Fibroblast of mammary gland (primary cell): ENCODE measurements around the gene GADL1.

Experiments used
- DNase-seq: peaks from one replicate; pipeline ENCODE4 v3.0.0-alpha.2; 2010; ENCODE audit warnings: low read depth
- H3K4me3 ChIP-seq: 2 replicates; pipeline ENCODE4 v1.5.1; 2011; ENCODE audit warnings: low read depth, mild to moderate bottlenecking, low read length, moderate library complexity; ENCODE audit not compliant: control insufficient read depth
- TF ChIP-seq, protein P1 (sequence below): conservative IDR thresholded peaks from 2 replicates; pipeline ENCODE4 v1.5.1; 2011; ENCODE audit warnings: low read depth, low read length, inconsistent platforms; ENCODE audit not compliant: control insufficient read depth, insufficient read depth

The GADL1 gene

DNA sequence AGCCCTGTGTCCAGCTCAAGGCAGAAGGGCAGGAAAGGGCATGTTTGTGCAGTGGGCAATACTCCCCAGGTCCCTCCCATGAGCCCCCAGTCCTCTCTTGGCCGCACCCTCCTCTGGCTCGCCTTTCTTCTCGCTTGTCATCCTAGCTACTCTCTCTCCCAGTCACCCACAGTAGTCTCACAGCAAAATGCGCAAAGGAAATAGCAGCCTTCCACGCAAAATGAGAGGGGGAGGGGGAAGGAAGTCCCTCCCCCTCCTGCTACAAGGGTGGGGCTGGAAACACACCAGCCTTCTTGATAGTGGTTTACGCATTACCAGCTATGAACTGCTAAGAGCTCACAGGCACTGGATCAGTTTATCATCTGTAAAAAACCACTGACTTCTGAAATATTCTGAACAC, 83.8 kb downstream of the GADL1 start:
- TF ChIP-seq, protein P1, sequence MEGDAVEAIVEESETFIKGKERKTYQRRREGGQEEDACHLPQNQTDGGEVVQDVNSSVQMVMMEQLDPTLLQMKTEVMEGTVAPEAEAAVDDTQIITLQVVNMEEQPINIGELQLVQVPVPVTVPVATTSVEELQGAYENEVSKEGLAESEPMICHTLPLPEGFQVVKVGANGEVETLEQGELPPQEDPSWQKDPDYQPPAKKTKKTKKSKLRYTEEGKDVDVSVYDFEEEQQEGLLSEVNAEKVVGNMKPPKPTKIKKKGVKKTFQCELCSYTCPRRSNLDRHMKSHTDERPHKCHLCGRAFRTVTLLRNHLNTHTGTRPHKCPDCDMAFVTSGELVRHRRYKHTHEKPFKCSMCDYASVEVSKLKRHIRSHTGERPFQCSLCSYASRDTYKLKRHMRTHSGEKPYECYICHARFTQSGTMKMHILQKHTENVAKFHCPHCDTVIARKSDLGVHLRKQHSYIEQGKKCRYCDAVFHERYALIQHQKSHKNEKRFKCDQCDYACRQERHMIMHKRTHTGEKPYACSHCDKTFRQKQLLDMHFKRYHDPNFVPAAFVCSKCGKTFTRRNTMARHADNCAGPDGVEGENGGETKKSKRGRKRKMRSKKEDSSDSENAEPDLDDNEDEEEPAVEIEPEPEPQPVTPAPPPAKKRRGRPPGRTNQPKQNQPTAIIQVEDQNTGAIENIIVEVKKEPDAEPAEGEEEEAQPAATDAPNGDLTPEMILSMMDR = no peak
- H3K4me3 ChIP-seq = no peak overlapping the region
- no peak for DNase-seq

DNA sequence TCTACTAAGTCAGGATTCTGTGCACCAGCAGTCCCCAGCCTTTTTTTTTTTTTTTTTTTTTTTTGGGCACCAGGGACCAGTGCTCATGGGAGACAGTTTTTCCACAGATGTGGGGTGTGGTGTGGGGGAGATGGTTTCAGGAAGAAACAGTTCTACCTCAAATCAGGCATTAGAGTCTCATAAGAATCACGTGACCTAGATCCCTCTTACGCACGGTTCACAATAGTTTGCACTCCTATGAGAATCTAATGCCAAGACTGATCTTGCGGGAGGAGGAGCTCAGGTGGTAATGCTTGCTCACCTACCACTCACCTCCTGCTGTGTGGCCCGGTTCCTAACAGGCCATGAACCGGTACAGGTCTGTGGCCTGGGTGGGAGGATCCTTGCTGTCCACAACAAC, 88.8 kb downstream of the GADL1 start:
- TF ChIP-seq, protein P1 = no peak
- no peak overlapping the region for H3K4me3 ChIP-seq
- DNase-seq = no peak

DNA sequence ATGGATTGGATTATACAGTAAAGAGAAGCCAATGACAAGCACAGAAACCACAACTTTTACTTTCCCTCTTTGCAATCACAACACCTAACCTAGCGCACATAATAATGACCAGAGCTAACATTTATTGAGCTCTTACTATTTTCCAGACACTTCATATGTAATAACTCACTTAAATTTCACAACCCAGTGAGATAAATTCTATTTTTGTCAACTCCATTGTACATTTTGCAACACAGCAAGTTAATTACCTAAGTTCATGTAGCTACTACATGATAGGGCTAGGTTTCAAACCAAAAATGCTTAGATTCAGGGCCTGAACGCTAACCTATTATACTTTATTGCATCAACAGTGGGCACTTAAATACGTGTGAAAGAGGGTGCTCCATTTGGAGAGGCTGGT, 89.5 kb downstream of the GADL1 start:
- H3K4me3 ChIP-seq = no peak overlapping the region
- TF ChIP-seq, protein P1 = no peak
- no peak for DNase-seq

DNA sequence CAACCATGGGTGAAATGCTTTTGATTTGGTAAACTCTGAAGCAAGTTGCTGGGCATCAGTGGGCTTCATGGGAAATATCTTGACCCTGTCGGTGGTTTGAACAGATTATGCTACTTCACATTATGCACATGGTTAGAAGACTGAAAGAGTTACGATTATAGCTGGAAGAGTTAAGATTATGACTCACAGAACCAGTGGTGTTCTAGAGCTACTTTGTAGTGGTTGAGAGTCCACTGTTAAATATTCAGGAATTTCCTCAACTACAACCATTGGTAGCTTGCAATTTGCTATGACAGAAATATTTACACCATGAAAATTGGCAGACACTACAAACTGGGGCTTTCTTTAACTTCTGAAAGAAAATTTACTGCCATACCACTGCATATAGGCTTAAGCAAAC, 99.3 kb downstream of the GADL1 start:
- no peak overlapping the region for H3K4me3 ChIP-seq
- DNase-seq = peak; percentile 30
- TF ChIP-seq, protein P1 = no peak

DNA sequence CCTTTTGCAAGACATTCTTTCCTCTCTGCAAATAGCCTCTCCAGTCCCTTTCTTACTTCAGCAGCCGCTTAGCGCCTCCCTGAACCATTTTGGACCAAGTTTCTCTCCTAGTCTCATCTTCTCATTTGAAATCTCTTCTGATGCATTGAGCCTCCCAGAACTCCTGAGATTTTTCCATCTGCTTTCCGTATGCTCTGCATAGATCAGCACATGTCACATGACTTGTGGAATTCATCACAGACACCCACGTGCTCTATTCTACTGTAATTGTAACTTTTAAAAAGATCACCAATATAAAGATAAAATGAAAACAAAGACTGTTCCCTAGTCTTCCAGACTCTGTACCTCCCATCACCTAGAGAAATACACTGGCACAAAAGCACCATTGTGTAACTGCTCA, 100.7 kb downstream of the GADL1 start:
- peak; percentile 15 for DNase-seq

DNA sequence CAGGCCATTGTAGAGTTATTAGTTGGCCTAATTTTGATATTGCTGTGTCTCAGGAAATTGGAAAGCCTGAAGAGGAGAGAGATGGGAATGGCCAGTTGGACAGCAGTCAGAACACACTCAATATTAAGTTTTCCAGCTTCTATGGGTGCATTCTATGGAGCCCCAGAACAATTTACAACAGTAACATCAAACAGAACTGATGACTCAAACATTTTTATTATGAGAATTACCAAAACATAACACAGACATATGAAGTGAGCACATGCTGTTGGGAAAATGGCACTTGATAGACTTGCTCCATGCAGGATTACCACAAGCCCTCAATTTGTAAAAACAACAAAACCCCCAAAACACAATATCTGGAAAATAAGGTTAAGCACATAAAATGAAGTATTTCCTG, 104.3 kb downstream of the GADL1 start:
- DNase-seq = no peak
- TF ChIP-seq, protein P1 = no peak
- H3K4me3 ChIP-seq = no peak overlapping the region

More for the DNA sequence above, 100.7 kb downstream of the GADL1 start:
- TF ChIP-seq, protein P1 = no peak
- no peak overlapping the region for H3K4me3 ChIP-seq

DNA sequence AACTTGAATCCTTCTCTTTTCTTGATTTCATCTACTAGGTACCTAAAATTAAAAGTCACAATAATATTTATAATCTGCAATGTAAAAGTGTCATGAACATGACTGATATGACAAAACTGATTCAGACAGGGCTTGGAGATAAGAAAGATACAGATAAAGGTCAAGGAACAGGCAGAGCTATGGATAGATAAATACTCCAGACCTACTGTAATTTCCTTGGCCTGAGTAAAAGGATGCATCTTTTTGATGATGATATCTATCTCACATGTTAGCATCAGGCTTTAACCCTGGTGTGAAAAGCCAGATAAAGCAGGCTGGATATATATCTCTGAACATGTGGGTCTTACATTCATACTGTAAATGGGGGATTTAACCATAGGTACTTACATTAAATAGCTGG, 108.1 kb downstream of the GADL1 start:
- no peak for DNase-seq
- H3K4me3 ChIP-seq = no peak overlapping the region
- TF ChIP-seq, protein P1 = no peak
